Measurements from ENCODE around the gene YWHAE.
"Not testable (repeated sequence)": the region's sequence is repeated elsewhere in the genome, so short reads cannot be mapped to it uniquely, and the experiment has no call there.

DNA sequence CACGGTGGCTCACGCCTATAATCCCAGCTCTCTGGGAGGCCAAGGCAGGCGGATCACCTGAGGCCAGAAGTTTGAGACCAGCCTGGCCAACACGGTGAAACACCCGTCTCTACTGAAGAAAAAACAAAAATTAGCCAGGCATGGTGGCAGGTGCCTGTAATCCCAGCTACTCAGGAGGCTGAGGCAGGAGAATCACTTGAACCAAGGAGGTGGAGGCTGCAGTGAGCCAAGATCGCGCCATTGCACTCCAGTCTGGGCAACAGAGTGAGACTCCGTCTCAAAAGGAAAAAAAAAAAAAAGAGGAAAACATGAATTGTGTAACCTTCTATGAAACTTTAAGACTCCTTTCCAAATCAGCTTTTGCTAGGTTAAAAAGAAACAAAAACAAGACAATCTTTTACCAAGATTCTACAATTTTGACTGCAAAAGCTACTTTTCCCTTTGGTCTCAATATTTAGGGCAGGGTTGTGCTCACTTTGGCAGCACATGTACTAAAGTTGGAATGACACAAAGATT lies 13.3 kb downstream of the YWHAE start:
- not testable (repeated sequence) for TF ChIP-seq CTCF (IDR thresholded peaks at IDR 0.05); REST (IDR thresholded peaks at IDR 0.05; ENCODE audit: insufficient read depth in 1 of 2, low read depth in 2 of 2, low read length in 1 of 2); TCF7L2 (IDR thresholded peaks at IDR 0.05; ENCODE audit: low read depth, low read length)

Measured in Panc1 (cell line).